ENCODE data around the gene PIPOX. TPM values are rescaled to one million over a fixed set of nuclear protein-coding genes. Genes with fewer than 3 reads are reported as not detected.
A peak's percentile ranks its signal among the peaks of the same experiment; 100 is the strongest.

Gene PIPOX
- total RNA-seq, 1 donor from 2014 or later: 1.8 TPM

DNA sequence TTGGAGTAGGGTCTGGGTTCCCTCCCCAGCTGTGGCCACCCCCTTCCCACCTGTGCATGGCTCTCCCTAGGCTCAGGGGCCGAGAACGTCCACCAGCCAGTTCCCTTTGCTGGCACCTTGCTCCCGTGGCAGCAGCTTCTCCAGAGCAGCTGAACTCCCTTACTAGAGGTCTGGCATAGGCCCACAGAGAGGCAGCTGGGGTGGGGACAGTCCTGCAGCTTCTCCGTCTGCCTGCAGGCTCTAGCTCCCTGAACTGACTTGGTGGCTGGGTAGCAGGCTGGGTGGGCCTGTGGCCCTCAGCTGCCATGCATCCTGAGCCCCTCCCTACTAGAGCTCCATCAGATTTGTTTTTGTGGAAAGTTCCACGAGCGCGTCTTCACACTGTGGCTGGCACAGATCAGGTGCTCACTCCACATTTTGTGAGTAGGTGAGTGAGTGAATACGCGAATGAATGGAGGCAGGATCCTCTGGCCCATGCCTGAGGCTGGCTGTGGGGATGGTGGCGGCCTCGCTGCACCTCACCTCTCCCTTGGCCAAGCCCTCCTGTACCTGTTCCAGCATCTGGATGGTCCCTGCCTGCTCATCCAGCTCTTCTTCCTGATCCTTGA lies 51.3 kb downstream of the PIPOX start:
- TF ChIP-seq EZH2 (IDR thresholded peaks at IDR 0.05; ENCODE audit: insufficient read depth, low read length): no peak
- TF ChIP-seq, protein P1, sequence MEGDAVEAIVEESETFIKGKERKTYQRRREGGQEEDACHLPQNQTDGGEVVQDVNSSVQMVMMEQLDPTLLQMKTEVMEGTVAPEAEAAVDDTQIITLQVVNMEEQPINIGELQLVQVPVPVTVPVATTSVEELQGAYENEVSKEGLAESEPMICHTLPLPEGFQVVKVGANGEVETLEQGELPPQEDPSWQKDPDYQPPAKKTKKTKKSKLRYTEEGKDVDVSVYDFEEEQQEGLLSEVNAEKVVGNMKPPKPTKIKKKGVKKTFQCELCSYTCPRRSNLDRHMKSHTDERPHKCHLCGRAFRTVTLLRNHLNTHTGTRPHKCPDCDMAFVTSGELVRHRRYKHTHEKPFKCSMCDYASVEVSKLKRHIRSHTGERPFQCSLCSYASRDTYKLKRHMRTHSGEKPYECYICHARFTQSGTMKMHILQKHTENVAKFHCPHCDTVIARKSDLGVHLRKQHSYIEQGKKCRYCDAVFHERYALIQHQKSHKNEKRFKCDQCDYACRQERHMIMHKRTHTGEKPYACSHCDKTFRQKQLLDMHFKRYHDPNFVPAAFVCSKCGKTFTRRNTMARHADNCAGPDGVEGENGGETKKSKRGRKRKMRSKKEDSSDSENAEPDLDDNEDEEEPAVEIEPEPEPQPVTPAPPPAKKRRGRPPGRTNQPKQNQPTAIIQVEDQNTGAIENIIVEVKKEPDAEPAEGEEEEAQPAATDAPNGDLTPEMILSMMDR (IDR thresholded peaks at IDR 0.05; ENCODE audit: insufficient read depth, low read depth, low read length): no peak
- no peak overlapping the region for H3K27ac Mint-ChIP-seq (ENCODE audit: unreplicated experiment)
- no peak overlapping the region for H3K4me3 Mint-ChIP-seq (ENCODE audit: unreplicated experiment)
- no peaks in the 10 kb centered on the region for H3K27me3 Mint-ChIP-seq (ENCODE audit: low read depth, unreplicated experiment)
- Histone ChIP-seq H3K9ac (ENCODE audit: low read length) (no peak overlapping the region), H3K27ac (ENCODE audit: low read depth, low read length) (no peak overlapping the region), H3K4me3 (ENCODE audit: insufficient read depth, low read depth, low read length) (no peak overlapping the region), H2AFZ (ENCODE audit: low read depth, low read length) (no peak overlapping the region), H3K36me3 (ENCODE audit: insufficient read depth, low read length) (peaks cover 3% of the 10 kb centered on the region), H3K4me2 (ENCODE audit: low read length) (no peak overlapping the region), H3K4me1 (ENCODE audit: insufficient read depth, low read length) (no peaks in the 10 kb centered on the region), H3K79me2 (ENCODE audit: insufficient read depth, low read length) (no peaks in the 10 kb centered on the region), H3K9me3 (ENCODE audit: insufficient read depth, low read depth, low read length) (no peaks in the 10 kb centered on the region), H3K27me3 (ENCODE audit: insufficient read depth, low read length) (no peaks in the 10 kb centered on the region), H4K20me1 (ENCODE audit: insufficient read depth, low read length) (no peaks in the 10 kb centered on the region)
- H3K9me3 Mint-ChIP-seq (ENCODE audit: unreplicated experiment): no peaks in the 10 kb centered on the region
- H3K36me3 Mint-ChIP-seq (ENCODE audit: low read depth, unreplicated experiment): peaks cover 27% of the 10 kb centered on the region
- FAIRE-seq (no peak), DNase-seq (ENCODE audit: low read depth) (no peak)
- no peaks in the 10 kb centered on the region for H3K4me1 Mint-ChIP-seq (ENCODE audit: low read depth, unreplicated experiment)

DNA sequence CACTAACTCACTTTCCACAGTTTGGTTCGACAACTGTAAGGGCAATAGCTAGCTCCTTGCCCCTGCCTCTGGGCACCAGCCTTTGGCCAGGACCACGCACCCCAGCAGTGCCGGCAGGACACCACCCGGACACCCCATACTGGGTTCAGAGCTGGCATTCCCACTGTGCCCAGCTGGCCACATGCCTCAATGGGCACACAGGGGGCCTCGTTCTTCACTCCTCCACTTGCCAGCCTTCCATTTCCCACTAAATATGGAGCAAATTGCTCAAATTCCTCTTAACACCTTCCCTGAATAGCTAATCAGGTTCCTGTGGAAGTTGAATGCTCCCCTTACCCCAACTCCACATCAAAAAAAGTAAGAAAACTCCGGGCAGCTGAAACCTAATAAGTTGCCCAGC lies 52.5 kb downstream of the PIPOX start:
- no peak overlapping the region for H2AFZ ChIP-seq (ENCODE audit: low read depth, low read length)
- no peaks in the 10 kb centered on the region for H3K4me1 ChIP-seq (ENCODE audit: insufficient read depth, low read length)
- H3K27ac ChIP-seq (ENCODE audit: low read depth, low read length): no peak overlapping the region
- H3K27me3 Mint-ChIP-seq (ENCODE audit: low read depth, unreplicated experiment): no peaks in the 10 kb centered on the region
- FAIRE-seq (no peak), DNase-seq (ENCODE audit: low read depth) (no peak)
- no peak overlapping the region for H3K4me3 ChIP-seq (ENCODE audit: insufficient read depth, low read depth, low read length)
- H4K20me1 ChIP-seq (ENCODE audit: insufficient read depth, low read length): no peaks in the 10 kb centered on the region
- H3K4me1 Mint-ChIP-seq (ENCODE audit: low read depth, unreplicated experiment): no peaks in the 10 kb centered on the region
- no peaks in the 10 kb centered on the region for H3K79me2 ChIP-seq (ENCODE audit: insufficient read depth, low read length)
- no peak overlapping the region for H3K4me2 ChIP-seq (ENCODE audit: low read length)
- H3K27ac Mint-ChIP-seq (ENCODE audit: unreplicated experiment): peak overlapping the region; percentile 58
- H3K9ac ChIP-seq (ENCODE audit: low read length): no peak overlapping the region
- peaks cover 30% of the 10 kb centered on the region for H3K36me3 Mint-ChIP-seq (ENCODE audit: low read depth, unreplicated experiment)
- TF ChIP-seq EZH2 (IDR thresholded peaks at IDR 0.05; ENCODE audit: insufficient read depth, low read length): no peak
- TF ChIP-seq, protein P1 (IDR thresholded peaks at IDR 0.05; ENCODE audit: insufficient read depth, low read depth, low read length): no peak
- H3K27me3 ChIP-seq (ENCODE audit: insufficient read depth, low read length): no peaks in the 10 kb centered on the region
- H3K9me3 Mint-ChIP-seq (ENCODE audit: unreplicated experiment): no peaks in the 10 kb centered on the region
- peak overlapping the region; percentile 34 for H3K4me3 Mint-ChIP-seq (ENCODE audit: unreplicated experiment)
- no peaks in the 10 kb centered on the region for H3K9me3 ChIP-seq (ENCODE audit: insufficient read depth, low read depth, low read length)
- peaks cover 3% of the 10 kb centered on the region for H3K36me3 ChIP-seq (ENCODE audit: insufficient read depth, low read length)

DNA sequence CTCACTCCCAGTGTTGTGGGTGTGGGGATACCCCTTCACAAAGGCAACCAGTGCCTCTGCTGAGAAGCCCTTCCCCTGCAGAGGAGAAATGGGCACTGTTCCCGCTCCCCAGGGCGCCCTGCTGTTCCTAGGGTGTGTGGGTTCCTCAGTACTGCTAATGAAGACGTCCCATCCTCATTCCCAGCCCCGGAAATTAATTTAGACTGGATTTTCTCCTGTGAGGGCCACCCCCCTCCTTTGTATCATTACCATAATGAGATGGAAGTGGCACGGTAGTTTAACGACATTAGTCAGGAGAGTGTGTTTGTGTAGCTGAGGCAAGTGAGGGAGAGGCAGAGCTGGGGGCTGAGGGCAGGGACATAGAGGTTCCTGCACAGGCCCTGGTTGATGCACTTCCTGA lies 53.2 kb downstream of the PIPOX start:
- Mint-ChIP-seq H3K27me3 (ENCODE audit: low read depth, unreplicated experiment) (no peaks in the 10 kb centered on the region), H3K9me3 (ENCODE audit: unreplicated experiment) (no peaks in the 10 kb centered on the region), H3K27ac (ENCODE audit: unreplicated experiment) (no peak overlapping the region), H3K36me3 (ENCODE audit: low read depth, unreplicated experiment) (peaks cover 30% of the 10 kb centered on the region), H3K4me1 (ENCODE audit: low read depth, unreplicated experiment) (no peaks in the 10 kb centered on the region), H3K4me3 (ENCODE audit: unreplicated experiment) (no peak overlapping the region)
- H3K27ac ChIP-seq (ENCODE audit: low read depth, low read length): no peak overlapping the region
- H3K4me1 ChIP-seq (ENCODE audit: insufficient read depth, low read length): no peaks in the 10 kb centered on the region
- DNase-seq (ENCODE audit: low read depth) (no peak), FAIRE-seq (no peak)
- no peak overlapping the region for H2AFZ ChIP-seq (ENCODE audit: low read depth, low read length)
- no peaks in the 10 kb centered on the region for H4K20me1 ChIP-seq (ENCODE audit: insufficient read depth, low read length)
- no peak overlapping the region for H3K4me2 ChIP-seq (ENCODE audit: low read length)
- no peaks in the 10 kb centered on the region for H3K27me3 ChIP-seq (ENCODE audit: insufficient read depth, low read length)
- H3K9ac ChIP-seq (ENCODE audit: low read length): no peak overlapping the region
- H3K36me3 ChIP-seq (ENCODE audit: insufficient read depth, low read length): peaks cover 3% of the 10 kb centered on the region
- TF ChIP-seq, protein P1 (IDR thresholded peaks at IDR 0.05; ENCODE audit: insufficient read depth, low read depth, low read length): no peak
- no peak for TF ChIP-seq EZH2 (IDR thresholded peaks at IDR 0.05; ENCODE audit: insufficient read depth, low read length)
- no peaks in the 10 kb centered on the region for H3K9me3 ChIP-seq (ENCODE audit: insufficient read depth, low read depth, low read length)
- H3K79me2 ChIP-seq (ENCODE audit: insufficient read depth, low read length): no peaks in the 10 kb centered on the region
- no peak overlapping the region for H3K4me3 ChIP-seq (ENCODE audit: insufficient read depth, low read depth, low read length)

All from astrocyte (in vitro differentiated cells and primary cell).